T-helper 1 cell treated with Interleukin-12 subunit alpha and Interleukin-12 subunit beta and Interleukin-4 antibody, amounts not matched to agents 30 ng/mL and 1 ng/mL, for 36 hours (primary cell): ENCODE data around the gene STAMBPL1. TPM values are rescaled to one million over a fixed set of nuclear protein-coding genes. Genes with fewer than 3 reads are reported as not detected.

Experiments used
- intact Hi-C: fragments of 100-400 bp; cut with micrococcal nuclease; formaldehyde crosslinking; loops from one replicate; pipeline ENCODE4 v1.15.1; 2024
- total RNA-seq: library from RNA; stranded (reverse); gene quantifications from 2 replicates; pipeline ENCODE4 v1.2.3, GENCODE V29; 2022

STAMBPL1 gene
- total RNA-seq, 1 donor from 2014 or later, result 44.3 TPM

GRCh38 chr10:88853155-88853881 is 26.7 kb upstream of the STAMBPL1 start:
- intact Hi-C loops, result loop anchor here (2.0 kb wide), 1 partner anchor 17 kb away; no protein-coding TSS in a partner anchor

GRCh38 chr10:88854684-88855083 is 25.4 kb upstream of the STAMBPL1 start:
- intact Hi-C loops, result no loop called here

GRCh38 chr10:88857831-88858230 is 22.2 kb upstream of the STAMBPL1 start:
- intact Hi-C loops, result no loop called here

GRCh38 chr10:88858491-88858890 is 21.6 kb upstream of the STAMBPL1 start:
- intact Hi-C loops, result no loop called here

GRCh38 chr10:88861036-88861435 is 19.0 kb upstream of the STAMBPL1 start:
- intact Hi-C loops, result no loop called here

GRCh38 chr10:88865281-88865876 is 14.7 kb upstream of the STAMBPL1 start:
- intact Hi-C loops, result loop anchor here (1.0 kb wide), 2 partner anchors 55 to 177 kb away; no protein-coding TSS in a partner anchor

- intact Hi-C loops, result loop anchor here (1.0 kb wide), 1 partner anchor 31 kb away; no protein-coding TSS in a partner anchor
These were observed 13.6 kb upstream of the STAMBPL1 start for GRCh38 chr10:88866454-88866853.

- intact Hi-C loops, result loop anchor here (2.0 kb wide), 1 partner anchor 17 kb away; no protein-coding TSS in a partner anchor
These were observed 10.0 kb upstream of the STAMBPL1 start for GRCh38 chr10:88870089-88870488.

GRCh38 chr10:88873757-88874156 is 6.3 kb upstream of the STAMBPL1 start:
- intact Hi-C loops, result no loop called here

GRCh38 chr10:88874281-88874680 is 5.8 kb upstream of the STAMBPL1 start:
- intact Hi-C loops, result no loop called here

- intact Hi-C loops, result no loop called here
These were observed 5.0 kb upstream of the STAMBPL1 start for GRCh38 chr10:88875081-88875480.

GRCh38 chr10:88877298-88877697 is 2.7 kb upstream of the STAMBPL1 start:
- intact Hi-C loops, result no loop called here

- intact Hi-C loops, result loop anchor here (1.0 to 10.0 kb wide), 17 partner anchors 8 to 1062 kb away; partner anchors contain the start of genes ATAD1, FAS, IFIT5 and KIF20B
These were observed 434 bp downstream of the STAMBPL1 start for GRCh38 chr10:88880282-88881076.

GRCh38 chr10:88881320-88881719 is 1.3 kb downstream of the STAMBPL1 start:
- intact Hi-C loops, result loop anchor here (2.0 to 10.0 kb wide), 7 partner anchors 57 to 1019 kb away; partner anchors contain the start of genes IFIT5, KIF20B, KLLN and PANK1

GRCh38 chr10:88881922-88882645 is 2.0 kb downstream of the STAMBPL1 start:
- intact Hi-C loops, result loop anchor here (2.0 to 10.0 kb wide), 7 partner anchors 57 to 1019 kb away; partner anchors contain the start of genes IFIT5, KIF20B, KLLN and PANK1

- intact Hi-C loops, result loop anchor here (5.0 to 10.0 kb wide), 2 partner anchors 496 to 762 kb away; partner anchors contain the start of gene PANK1
These were observed 2.8 kb downstream of the STAMBPL1 start for GRCh38 chr10:88882646-88883447.

GRCh38 chr10:88883448-88883809 is 3.4 kb downstream of the STAMBPL1 start:
- intact Hi-C loops, result loop anchor here (5.0 to 10.0 kb wide), 2 partner anchors 496 to 761 kb away; partner anchors contain the start of gene PANK1

GRCh38 chr10:88886557-88886956 is 6.5 kb downstream of the STAMBPL1 start:
- intact Hi-C loops, result loop anchor here (10.0 kb wide), 1 partner anchor 758 kb away; the partner anchor contains the start of gene PANK1

- intact Hi-C loops, result loop anchor here (1.0 to 10.0 kb wide), 2 partner anchors 8 to 756 kb away; partner anchors contain the start of gene PANK1
These were observed 8.9 kb downstream of the STAMBPL1 start for GRCh38 chr10:88888810-88889445.
